ENCODE measurements around the gene MAP6. TPM values are rescaled to one million over a fixed set of nuclear protein-coding genes. Genes with fewer than 3 reads are reported as not detected.

MAP6 gene
- total and polyA plus RNA-seq, 2 of the 13 experiments (the other 11 are each of a cell fraction or from before 2014, with no cell fraction given) = 0.04 TPM; not detected in 1

- TF ChIP-seq ZNF18 (CRISPR knock-in tag; IDR thresholded peaks at IDR 0.05; ENCODE audit: insufficient replicate concordance) = no peak
- no peak for TF ChIP-seq POGK (CRISPR knock-in tag; conservative IDR thresholded peaks at IDR 0.05)
- no peak for TF ChIP-seq ELF3 (CRISPR knock-in tag; IDR thresholded peaks at IDR 0.05)
- TF ChIP-seq ZNF224 (CRISPR knock-in tag; IDR thresholded peaks at IDR 0.05) = no peak
- TF ChIP-seq ZNF281 (CRISPR knock-in tag; IDR thresholded peaks at IDR 0.05; ENCODE audit: borderline replicate concordance) = no peak
- no peak for TF ChIP-seq ZNF121 (CRISPR knock-in tag; IDR thresholded peaks at IDR 0.05)
- TF ChIP-seq NCOA1 (CRISPR knock-in tag; IDR thresholded peaks at IDR 0.05) = 0 out of 2 replicates have a peak, but pooled peaks have one; percentile 28
- no peak for TF ChIP-seq TCF12 (IDR thresholded peaks at IDR 0.05)
- no peak for TF ChIP-seq TCF12 (CRISPR knock-in tag; IDR thresholded peaks at IDR 0.05)
- TF ChIP-seq ZNF766 (CRISPR knock-in tag; IDR thresholded peaks at IDR 0.05; ENCODE audit: borderline replicate concordance) = no peak
- no peak for TF ChIP-seq THRA (CRISPR knock-in tag; IDR thresholded peaks at IDR 0.05; ENCODE audit: borderline replicate concordance)
- no peak for TF ChIP-seq ZNF207 (IDR thresholded peaks at IDR 0.05; ENCODE audit: borderline replicate concordance)
- TF ChIP-seq PCBP2 (optimal IDR thresholded peaks at IDR 0.05; ENCODE audit: low read depth, low read length, poor library complexity, severe bottlenecking) = no peak
- no peak for TF ChIP-seq AKNA (CRISPR knock-in tag; IDR thresholded peaks at IDR 0.05; ENCODE audit: borderline replicate concordance)
- TF ChIP-seq SALL2 (CRISPR knock-in tag; IDR thresholded peaks at IDR 0.05) = no peak; the same call in 1 of the 2 replicates
- TF ChIP-seq ZNF430 (CRISPR knock-in tag; IDR thresholded peaks at IDR 0.05) = no peak
- no peak for TF ChIP-seq ZSCAN20 (CRISPR knock-in tag; IDR thresholded peaks at IDR 0.05; ENCODE audit: borderline replicate concordance)
Observed at GRCh38 chr11:75706260-75706729, 37.5 kb upstream of the MAP6 start (continued).
